ENCODE results near the gene PISD. TPM values are rescaled to one million over a fixed set of nuclear protein-coding genes. Genes with fewer than 3 reads are reported as not detected.

The PISD gene
- polyA plus RNA-seq, 4 donors, result 31.1 to 36.2 (median 34.4) TPM

DNA sequence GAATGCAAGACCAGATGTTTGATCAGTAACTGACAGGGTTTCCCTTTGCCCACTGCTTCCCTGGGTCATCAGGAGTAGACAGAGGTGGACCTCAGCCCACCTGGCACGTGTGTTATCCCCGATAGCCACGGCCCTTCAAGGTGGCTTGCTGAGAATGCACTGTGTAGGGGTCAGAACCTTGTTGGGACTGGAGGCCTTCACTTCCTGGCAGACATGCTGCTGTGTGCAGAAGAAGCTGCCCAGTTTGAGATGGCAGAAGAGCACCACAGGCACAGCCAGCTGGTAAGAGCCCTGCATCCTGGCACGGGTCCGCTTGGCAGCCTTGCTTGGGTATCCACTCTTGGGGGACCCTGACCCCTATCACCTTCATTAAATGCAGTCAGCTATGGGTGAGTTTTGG lies 83.8 kb downstream of the PISD start:
- no peak for DNase-seq (ENCODE audit: low read depth in 4 of 4, low spot score in 3 of 4)

DNA sequence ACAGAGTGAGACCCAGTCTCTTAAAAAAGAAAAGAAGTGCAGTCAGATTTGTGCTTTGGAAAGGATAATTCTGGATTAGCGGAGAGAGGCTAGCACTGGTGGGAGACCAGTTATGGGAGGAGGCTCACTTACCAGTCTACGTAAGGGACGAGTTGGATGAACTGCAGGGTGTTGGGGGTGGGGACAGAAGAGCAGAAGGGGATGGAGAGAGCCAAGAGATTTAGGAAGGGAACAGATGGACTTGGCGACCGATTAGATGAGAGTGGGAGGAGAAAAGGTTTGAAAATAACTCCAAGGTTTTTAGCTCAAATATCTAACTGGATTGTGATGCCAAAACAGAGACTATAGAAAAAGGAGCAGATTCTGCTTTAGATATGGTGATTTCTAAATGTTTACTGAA lies 84.3 kb downstream of the PISD start:
- DNase-seq (ENCODE audit: low read depth in 4 of 4, low spot score in 3 of 4), result no peak

DNA sequence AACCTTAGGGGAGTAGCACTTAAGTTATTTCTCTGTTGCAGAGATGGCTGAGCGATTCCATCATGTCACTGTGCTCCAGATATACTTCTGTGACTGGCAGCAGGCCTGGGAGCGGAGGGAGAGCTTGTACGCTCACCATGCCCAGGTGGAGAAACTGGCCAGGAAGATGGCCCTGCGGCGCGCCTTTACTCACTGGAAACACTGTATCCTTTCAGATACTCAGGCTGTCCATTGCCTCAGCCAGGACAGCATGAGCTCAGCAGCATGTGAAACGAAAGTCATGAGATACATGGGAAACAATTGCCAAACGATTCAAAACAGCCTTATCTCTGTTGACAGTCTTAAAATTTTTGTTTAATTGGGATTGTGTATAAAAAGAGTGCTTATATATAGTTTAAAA lies 86.8 kb downstream of the PISD start:
- DNase-seq (ENCODE audit: low read depth in 4 of 4, low spot score in 3 of 4), result no peak

DNA sequence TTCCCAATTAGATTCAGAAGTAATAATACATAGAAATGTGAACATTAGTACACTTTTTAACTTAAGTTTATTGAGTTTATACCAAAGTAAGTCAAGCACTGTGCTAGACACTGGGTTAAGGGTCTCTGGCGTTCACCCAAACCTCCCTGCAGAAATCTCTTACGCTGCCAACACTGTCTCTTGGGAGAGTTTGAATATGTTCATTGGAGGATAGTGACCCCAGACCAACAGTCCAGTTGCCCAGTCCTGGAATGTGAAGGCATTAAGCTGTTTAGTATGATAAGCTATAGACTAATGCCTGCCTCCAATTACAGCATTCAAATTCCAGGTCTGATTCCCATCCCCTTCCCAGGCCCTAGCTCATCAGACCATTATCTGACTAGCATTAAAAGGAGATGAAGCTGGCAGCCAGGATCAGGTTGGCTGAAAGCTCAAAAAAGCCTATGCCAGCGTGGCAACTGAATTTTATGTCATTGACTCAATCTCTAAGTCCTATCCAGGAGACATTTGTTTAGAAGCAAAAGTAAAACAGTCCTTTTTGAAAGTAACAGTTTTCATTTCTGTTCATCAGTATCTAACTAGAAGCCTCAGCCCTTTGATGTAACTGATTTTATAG lies 87.9 kb downstream of the PISD start:
- DNase-seq (ENCODE audit: low read depth in 4 of 4, low spot score in 3 of 4), result no peak

DNA sequence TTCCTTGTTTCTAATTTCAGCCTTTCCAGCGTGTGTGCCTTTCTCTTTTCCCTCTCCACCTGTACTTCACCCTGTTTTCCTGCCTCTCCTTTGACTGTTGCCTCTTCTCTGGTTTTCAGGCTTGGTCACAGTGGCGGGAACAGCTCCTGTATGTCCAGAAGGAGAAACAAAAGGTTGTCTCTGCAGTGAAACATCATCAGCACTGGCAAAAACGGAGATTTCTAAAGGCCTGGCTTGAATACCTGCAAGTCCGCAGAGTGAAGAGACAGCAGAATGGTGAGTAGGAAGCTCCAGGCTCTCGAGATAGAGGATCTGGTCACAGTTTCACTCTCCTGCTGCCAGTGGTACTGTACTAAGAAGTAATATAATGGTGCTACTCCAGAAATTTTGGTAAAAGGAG lies 89.1 kb downstream of the PISD start:
- DNase-seq (ENCODE audit: low read depth in 4 of 4, low spot score in 3 of 4), result no peak

DNA sequence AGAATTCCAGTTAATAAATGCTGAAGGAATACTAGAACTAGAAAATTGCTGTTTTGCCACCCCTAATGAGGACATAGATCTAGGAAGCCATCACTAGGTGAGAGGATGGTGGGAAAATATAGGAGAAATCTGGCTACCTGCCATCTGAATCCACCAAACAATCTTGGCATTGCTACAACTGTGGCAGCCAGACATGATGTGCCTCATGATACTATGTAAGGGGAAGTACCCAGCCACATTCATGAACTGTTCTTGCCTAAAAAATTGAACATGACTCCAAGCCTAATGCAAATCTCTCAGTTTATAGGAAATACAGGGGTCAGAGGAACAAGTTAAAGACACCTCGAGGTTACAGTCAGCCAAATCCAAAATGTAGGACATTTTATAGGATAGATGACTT lies 92.9 kb downstream of the PISD start:
- no peak for DNase-seq (ENCODE audit: low read depth in 4 of 4, low spot score in 3 of 4)

Other genes starting within 250 kb of the PISD start
- 10 to 100 TPM; 42.4 to 47.8 (median 46.5) TPM for gene EIF4ENIF1, start 172.4 kb downstream of the PISD start, polyA plus RNA-seq (ENCODE audit: insufficient read length in 4 of 4)
- gene SFI1, start 165.7 kb downstream of the PISD start, polyA plus RNA-seq (ENCODE audit: insufficient read length in 4 of 4), result 10 to 100 TPM; 20.9 to 26.1 (median 23.5) TPM
- gene PRR14L, start 87.9 kb upstream of the PISD start, polyA plus RNA-seq (ENCODE audit: insufficient read length in 4 of 4), result 10 to 100 TPM; 22.9 to 26.6 (median 25.7) TPM
- 10 to 100 TPM; 15.4 to 18.8 (median 16.1) TPM for gene DEPDC5, start 91.8 kb upstream of the PISD start, polyA plus RNA-seq (ENCODE audit: insufficient read length in 4 of 4)

All from right renal pelvis (tissue), 4 donors.